ENCODE results near the gene DMXL2.
"Not testable (repeated sequence)": the region's sequence is repeated elsewhere in the genome, so short reads cannot be mapped to it uniquely, and the experiment has no call there.

The DMXL2 gene, protein sequence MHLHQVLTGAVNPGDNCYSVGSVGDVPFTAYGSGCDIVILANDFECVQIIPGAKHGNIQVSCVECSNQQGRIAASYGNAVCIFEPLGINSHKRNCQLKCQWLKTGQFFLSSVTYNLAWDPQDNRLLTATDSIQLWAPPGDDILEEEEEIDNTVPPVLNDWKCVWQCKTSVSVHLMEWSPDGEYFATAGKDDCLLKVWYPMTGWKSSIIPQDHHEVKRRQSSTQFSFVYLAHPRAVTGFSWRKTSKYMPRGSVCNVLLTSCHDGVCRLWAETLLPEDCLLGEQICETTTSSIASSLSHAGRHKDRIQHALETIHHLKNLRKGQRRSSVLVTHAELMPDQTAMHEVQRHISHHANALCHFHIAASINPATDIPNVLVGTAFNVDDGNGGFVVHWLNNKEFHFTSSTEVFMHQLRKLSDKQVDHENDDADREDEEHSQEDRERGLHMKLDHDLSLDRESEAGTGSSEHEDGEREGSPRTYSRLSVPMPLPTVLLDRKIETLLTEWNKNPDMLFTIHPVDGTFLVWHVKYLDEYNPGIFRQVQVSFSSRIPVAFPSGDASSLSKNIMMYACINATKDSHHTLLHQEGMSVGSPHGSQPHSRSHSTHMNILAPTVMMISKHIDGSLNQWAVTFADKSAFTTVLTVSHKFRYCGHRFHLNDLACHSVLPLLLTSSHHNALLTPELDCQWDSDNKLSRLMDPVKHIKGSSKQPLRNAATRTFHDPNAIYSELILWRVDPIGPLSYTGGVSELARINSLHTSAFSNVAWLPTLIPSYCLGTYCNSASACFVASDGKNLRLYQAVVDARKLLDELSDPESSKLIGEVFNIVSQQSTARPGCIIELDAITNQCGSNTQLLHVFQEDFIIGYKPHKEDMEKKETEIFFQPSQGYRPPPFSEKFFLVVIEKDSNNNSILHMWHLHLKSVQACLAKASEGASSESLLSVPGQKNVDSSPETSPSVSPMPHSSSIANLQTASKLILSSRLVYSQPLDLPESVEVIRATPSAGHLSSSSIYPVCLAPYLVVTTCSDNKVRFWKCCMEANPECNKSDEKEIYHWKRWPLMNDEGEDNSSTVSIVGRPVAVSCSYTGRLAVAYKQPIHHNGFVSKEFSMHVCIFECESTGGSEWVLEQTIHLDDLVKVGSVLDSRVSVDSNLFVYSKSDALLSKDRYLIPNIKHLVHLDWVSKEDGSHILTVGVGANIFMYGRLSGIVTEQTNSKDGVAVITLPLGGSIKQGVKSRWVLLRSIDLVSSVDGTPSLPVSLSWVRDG (N-terminal part only)

DNA sequence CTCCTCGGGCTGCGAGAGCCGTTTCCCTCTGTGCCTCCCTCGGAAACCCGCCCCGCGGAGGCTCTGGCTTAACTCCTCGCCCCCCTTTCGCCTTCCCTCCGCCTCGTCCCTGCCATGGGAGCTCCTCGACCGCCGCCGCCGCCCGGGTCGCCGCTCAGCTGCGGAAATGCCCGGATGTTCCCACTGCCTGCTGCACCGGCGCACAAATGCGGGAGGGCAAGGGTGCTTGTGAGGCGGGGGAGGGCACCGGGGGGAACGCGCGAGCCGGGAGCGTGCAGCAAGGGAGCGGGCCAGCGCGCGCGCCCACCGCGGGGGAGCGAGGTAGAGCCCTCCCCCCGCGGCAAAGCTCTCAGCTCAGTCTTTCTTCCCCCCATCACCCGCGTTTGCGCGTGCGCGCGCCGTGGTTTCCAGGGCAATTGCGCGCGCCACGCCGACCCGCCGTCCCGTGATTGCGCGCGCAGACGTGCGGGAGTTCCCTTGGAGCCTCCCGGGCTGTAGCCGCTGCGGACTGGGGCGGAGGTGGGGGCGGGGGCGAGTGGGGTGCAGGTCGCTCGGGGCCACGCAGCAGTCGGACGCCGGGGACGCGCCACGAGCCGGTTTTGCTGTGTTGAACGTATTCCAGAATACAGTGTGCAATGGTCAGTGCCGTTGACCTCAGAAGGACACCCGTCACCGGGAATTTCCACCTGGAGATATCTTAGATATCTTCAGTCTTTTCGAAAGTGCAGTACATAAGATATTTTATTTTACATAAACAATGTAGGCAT is at the start of gene DMXL2:
Gene DMXL2 (minus strand): TSS at position 168 of the 767 bp plus-strand sequence. CDS start 226 bp downstream, outside the sequence.
- peak; percentile 87 for DNase-seq (ENCODE audit: low read depth)

DNA sequence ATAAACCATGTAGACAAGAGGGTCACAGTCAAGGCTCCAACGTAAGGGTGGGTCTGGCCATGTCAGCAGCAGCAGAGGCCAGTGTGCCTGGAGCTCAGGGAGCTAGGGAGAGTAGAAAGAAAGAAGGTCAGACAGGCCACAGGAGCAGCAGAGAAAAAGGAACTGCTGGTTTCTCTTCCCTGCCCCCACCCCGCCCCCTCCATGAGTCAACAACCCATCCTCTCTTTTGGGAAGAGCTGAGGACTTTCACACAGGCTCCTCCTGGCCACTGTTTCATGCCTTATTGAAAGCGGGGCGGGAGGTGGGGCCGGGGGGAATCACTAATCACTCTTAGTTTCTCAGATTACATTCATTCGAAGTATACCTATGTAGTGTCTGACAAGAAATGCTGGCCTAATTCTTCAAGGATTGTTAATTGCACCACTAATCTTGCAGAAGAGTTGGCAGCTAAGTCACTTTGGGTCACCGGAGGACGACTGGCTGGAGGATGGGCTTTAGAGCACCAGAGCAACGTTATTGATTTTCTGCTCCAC is 49.6 kb upstream of the DMXL2 start:
- DNase-seq (ENCODE audit: low read depth), result no peak

DNA sequence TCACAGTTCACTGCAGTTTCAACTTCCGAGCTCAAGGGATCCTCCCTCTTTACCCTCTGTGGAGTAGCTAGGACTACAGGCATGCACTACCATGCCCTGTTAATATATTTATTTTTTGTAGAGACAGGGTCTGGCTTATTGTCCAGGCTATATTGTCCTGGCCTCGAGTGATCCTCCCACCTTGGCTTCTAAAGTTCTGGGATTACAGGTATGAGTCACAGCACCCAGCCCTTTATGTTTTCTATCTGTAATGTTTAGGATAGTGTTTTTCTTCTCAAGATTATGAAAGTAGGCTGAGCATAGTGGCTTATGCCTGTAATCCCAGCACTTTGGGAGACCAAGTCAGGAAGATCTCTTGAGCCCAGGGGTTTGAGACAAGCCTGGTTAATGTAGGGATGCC is 46.8 kb upstream of the DMXL2 start:
- no peak for DNase-seq (ENCODE audit: low read depth)

DNA sequence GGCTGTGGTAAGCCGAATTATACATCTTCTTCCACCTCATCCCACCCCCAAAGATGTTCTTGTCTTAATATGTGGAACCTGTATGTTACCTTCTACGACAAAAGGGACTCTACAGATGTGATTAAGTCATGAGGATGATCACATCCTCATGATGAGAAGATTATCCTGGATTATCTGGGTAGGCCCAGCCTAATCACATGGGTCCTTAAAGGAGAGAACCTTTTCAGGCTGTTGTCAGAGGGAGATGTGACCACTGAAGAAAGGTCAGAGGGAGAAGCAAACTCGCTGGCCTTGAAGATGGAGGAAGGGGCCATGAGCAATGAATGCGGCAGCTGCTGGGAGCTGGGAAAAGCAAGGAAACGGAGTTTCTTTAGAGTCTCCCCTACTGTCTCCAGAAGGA is 45.9 kb upstream of the DMXL2 start:
- no peak for DNase-seq (ENCODE audit: low read depth)

DNA sequence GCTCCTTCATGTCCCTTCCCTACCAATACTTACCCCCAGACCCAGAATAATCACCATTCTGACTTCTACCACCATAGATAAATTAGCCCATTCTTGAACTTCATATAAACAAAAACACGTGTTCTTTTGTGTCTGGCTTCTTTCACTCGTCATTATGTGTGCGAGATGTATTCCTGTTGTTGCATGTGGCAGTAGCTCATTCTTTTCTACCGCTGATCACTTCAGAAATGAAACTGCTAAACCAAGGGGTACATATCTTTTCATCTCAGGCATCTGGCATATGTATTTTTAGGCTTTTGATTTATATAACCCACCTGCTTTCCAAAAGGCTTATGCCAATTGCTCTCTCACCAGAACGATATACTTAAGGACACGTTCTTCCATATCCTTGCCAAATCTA is 44.9 kb upstream of the DMXL2 start:
- DNase-seq (ENCODE audit: low read depth), result no peak

DNA sequence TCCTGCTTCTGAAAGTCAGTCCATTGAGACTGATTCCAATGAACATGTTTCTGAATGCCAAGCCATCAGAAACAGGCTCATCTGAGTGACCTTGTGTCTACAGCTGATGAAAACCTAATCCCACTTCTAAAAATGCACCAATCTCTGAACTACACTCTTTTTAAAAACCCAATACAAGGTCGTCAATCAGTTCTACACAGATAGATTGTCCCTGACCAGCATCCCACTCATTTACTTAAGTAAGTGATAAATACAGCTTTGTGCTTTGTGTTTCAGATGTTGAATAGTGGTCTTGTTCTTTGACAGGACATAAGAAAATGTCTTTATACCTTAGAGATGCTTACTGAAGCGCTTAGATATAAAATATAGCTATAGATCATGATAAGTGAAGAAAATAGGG is 38.5 kb upstream of the DMXL2 start:
- DNase-seq (ENCODE audit: low read depth), result no peak

DNA sequence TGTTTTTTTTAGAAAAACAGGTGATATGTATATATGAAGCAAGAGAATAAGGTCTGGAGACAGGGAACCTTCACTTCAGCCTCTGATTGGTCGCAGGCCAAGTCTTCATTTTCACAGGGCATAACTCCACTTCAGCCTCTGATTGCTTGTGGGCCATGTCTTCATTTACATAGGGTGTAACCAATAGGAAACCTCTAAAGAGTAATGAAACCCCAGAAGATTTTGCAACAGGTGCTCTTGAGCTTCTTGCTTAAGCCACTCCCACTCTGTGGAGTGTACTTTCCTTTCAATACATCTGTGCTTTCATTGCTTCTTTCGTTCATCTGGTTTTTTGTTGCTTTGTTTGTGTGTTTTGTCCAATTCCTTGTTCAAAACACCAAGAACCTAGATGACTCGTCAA is 36.1 kb upstream of the DMXL2 start:
- DNase-seq (ENCODE audit: low read depth), result no peak

DNA sequence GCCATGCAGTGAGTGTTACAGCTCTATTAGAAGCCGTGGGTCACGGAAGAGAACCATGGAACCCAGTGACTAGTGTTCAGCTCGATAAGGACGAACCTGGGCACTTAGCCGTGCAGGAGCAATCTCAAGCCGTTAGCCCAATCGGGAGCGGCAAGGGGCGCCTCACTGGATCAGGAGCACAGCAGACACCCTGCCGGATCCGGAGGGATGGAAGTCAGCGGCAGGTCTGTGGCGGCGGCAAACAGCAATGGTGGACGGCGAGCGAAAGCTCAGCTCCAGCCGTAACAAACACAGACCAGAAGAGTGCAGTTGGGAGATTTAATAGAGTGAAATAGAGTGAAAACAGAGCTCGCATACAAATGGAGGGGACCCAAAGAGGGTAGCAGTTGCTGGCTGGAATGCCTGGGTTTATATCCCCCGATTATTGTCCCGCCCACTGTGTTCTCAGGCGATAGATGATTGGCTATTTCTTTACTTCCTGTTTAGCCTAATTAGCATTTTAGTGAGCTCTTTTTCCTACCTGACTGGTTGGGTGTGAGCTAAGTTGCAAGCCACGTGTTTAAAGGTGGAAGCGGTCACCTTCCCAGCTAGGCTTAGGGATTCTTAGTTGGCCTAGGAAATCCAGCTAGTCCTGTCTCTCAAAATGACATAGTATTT is 33.0 kb upstream of the DMXL2 start:
- not testable (repeated sequence) for DNase-seq (ENCODE audit: low read depth)

DNA sequence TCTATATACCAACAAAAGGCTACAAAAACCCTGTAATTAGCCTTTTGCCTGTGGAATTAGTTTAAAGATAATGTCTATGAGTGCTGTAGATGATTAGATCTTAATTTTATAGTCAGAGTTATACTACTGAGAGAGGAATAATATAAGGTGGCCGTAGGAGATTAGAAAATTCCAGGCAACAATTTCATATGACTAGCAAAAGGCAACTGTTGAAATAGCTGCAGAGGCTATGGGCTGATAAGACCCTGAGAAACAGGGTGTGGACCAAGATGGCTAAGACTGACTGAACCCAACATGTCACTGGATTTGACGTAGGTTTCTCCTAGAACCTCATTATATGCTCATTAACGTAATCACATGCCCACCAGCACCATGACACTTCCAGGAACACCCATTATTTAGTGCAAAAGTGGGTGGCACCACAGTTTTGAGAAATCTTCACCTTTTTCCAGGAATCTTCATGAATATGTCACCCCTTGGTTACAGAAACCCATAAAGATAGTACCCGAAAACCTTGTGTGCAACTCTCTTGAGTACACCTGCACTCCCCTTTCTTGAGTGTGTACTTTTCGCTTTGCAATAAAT is 29.6 kb upstream of the DMXL2 start:
- DNase-seq (ENCODE audit: low read depth), result no peak

DNA sequence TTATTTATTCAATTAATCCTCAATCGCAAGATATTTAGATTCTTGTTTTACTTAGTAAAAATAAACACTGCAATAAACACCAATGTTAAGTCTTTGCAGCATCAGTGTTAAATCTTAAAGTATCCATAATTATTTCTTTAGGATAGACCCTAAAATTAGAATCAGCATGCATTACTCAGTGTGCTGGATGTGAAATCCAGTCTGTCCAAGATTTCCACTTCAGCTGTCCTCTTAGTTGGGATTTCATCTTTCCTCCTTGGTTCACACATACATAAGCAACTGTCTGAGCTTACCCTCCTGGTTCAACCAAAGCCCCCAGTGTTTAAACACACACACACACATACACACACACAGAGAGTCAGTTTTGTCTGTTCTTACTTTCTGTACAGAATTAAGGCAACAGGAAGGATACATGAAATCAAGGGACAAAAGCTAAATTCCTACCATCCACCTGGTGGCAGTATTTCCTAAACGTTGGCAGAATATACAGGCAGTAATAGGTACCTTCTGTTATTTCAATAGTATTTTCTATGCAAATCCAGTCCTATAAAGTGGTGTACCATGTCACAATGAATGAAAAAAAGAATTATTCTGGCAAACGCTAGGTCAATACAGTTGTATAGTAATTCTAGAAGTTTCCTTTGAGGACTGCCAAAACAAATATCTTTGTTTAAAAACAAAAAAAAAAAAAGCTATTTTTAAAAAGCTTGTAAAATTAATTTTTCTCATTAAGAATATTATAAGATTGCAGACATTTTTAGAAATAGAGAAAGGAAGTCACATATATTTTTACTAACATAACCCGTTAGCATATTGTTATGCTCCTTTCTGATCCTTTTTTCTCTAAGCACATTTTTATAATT is 27.3 kb upstream of the DMXL2 start:
- DNase-seq (ENCODE audit: low read depth), result peak; percentile 74

DNA sequence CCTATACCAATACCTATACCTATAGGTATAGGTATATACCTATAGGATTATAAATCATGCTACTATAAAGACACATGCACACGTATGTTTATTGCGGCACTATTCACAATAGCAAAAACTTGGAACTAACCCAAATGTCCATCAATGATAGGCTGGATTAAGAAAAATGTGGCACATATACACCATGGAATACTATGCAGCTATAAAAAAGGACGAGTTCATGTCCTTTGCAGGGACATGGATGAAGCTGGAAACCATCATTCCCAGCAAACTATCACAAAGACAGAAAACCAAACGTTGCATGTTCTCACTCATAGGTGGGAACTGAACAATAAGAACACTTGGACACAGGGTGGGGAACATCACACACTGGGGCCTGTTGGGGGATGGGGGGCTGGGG is 26.1 kb upstream of the DMXL2 start:
- DNase-seq (ENCODE audit: low read depth), result not testable (repeated sequence)

DNA sequence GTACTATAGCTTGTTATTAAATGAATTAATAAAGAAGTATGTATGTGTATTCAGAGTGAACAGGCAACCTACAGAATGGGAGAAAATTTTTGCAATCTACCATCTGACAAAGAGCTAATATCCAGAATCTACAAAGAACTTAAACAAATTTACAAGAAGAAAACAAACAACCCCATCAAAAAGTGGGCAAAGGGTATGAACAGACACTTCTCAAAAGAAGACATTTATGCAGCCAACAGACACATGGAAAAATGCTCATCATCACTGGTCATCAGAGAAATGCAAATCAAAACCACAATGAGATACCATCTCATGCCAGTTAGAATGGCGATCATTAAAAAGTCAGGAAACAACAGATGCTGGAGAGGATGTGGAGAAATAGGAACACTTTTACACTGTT is 25.5 kb upstream of the DMXL2 start:
- DNase-seq (ENCODE audit: low read depth), result not testable (repeated sequence)

DNA sequence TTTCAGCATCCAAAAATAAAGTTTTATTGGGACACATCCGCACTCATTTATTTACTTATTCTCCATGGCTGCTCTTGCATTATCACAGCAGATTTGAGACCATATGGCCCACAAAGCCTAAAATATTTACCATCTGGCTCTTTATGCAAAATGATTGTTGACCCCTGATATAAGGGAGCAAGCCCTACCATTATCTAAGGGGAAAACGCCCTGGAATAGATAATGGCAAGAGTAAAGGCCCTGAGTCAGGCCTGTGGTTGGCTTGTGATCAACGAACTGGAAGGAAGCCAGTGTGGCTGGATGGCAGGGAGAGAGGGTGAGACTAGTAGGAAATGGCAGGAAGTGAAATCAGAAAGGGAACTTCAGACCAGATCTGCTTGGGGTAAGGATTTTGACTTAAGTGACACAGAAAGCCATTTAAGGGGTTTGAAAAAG is 24.6 kb upstream of the DMXL2 start:
- peak; percentile 74 for DNase-seq (ENCODE audit: low read depth)

DNA sequence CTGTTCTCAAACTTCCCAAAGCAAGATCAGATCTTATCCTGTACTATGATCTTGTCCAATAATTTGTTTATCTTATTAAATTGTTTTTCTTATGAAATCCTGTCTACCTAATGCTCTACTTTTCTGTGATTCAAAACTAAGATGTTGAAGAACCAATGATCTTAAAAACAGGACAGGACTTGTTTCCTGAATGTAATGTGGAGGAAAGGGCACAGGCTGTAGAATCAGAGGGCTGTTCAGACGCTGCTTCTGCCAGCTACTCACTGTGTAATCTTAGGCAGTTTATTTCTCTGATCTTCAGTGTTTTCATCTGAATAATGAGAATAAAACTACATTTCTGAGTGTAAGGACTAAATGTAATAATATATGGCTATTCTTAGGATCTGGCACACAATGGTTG is 20.1 kb upstream of the DMXL2 start:
- DNase-seq (ENCODE audit: low read depth), result no peak

DNA sequence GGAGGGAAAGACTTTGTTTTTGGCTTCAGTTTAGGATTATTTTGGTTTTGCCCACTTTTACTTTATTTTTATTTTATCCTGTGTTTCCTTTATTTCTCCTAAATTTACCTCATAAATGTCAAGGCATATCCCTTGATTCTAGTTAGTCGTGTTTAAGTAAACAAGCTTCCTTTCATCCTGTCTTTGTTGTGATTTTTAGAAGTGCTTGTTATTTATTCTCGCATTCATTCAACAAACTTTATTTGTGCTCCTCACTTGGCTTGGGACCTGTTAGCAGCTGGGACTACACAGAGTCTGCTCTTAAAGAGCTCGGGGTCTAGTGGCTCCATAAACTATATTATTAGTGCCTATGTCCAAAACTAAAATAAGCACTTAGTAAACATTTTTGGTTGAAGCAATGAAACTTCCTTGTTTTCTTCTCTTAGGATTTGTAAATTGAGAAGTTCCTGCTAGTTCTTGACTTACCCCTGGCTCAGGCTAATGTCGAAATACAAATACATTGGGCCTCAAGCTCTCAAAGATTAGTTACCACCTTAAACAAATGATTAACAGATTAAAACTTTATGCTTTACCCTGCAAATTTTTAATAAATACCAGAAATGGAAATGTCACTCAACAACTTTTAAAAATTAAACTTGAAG is 19.0 kb upstream of the DMXL2 start:
- no peak for DNase-seq (ENCODE audit: low read depth)

DNA sequence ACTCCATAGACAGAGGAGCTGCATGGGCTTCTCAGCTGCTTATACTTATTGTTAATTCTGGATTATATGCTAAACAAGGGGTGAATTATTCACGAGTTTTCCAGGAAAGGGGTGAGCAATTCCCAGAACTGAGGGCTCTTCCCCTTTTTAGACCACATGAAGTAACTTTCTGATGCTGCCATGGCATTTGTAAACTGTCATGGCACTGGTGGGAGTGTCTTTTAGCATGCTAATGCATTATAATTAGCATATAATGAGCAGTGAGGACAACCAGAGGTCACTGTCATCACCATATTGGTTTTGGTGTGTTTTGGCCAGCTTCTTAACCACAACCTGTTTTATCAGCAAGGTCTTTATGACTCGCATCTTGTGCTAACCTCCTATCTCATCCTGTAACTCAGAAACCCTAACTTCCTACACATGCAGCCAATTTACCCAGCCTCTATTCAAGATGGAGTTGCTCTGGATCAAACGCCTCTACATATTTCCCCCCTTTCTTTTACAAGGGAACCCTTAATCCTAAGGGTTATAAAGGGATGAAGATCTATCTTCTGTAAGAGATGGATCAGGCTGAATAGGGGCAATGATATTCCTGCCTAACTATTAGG is 12.1 kb upstream of the DMXL2 start:
- DNase-seq (ENCODE audit: low read depth), result no peak

DNA sequence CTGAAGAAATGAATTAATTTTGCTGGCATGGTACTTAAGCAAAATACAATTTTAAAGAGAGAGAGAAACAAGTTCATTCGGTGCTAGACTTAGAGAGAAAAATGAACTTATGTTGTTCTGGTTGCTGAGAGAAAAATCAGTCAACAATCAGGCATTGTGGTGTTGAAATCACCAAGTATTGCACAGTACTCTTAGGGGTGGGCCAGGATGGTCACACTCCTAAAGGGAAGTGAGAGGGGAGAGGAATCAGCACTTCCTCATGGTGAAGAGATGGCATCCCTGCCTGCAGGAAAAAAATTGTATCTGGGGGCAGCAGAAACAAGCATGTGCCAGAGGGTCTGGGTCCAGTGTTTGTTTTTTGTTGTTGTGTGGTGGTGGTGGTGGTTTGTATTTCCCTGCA is 7.0 kb upstream of the DMXL2 start:
- DNase-seq (ENCODE audit: low read depth), result no peak

DNA sequence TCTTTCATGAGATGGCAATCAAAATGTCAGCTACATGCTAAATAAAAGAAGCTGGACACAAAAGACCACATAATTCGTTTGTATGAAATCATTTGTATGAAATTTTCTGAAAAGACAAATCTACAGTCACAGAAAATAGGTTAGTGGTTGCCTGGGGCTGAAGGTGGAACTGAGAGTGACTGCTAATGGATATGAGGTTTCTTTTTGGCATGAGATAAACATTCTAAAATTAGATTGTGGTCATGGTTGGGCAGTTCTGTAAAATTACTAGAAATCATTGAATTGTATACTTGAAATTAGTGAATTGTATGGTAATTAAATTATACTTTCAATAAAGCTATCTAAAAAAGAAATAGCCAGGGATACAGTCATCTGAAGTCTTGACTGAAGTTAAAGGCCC is 2.7 kb upstream of the DMXL2 start:
- no peak for DNase-seq (ENCODE audit: low read depth)

Data from ELR (cell line).